GM21360 (cell line): ENCODE measurements around the gene MINDY4.

Experiments used
- ATAC-seq: cut with Tn5 transposase; IDR thresholded peaks from one replicate; pipeline ENCODE4 v1.9.1; 2021; ENCODE audit warnings: mild to moderate bottlenecking, moderate library complexity; ENCODE audit not compliant: unreplicated experiment

MINDY4 gene

DNA sequence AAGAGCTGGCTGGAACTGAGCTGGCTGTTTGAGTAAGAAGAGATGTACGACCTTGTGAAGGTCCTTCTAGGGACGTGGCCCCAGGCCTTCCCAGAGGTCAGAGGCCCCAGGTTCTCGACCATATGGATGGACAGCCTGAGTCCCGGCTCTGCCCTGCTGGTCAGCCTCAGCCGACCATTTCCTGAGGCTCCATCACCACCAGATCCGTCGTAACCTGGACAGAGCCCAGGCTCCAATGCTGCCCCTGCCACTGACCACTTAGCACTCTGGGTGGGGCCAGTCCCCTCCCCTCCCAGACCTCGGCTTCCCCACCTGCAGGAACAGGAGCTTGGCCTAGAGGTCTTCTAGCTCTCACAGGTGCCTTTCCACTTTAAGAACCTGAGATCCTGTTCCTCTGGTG lies 29.9 kb upstream of the MINDY4 start:
- no peak for ATAC-seq

DNA sequence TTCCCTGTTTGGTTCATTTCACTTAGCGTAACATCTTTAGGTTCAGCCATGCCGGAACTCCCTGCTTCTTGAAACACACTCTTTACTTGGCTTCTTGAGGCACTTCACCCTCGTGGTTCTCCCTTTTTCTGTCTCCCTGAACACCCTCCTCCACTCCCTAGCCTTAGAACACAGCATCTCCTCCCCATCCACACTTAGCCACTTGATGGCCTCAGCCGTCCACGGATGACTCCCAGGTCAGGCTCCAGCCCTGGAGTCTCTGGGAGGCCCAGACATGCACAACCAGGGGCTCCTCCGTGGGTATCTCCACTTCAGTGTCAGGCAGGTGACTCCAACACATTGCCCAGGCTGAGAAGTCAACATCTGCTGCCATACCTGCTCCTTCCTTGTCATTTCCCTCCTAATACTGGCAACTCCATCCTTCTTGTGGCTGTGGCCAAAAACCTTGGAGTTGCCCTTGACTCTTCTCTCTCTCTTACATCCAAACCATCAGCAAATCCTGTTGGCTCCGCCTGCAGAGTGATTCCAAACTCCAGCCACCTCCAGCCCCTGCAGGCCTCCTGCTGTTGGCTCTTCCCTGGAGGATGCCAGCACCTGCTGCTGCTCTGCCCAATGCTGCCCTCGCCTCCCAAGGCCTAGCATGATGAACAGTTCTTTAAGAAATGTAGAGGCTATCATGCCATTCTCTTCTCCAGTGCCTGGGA lies 27.7 kb upstream of the MINDY4 start:
- ATAC-seq: no peak

DNA sequence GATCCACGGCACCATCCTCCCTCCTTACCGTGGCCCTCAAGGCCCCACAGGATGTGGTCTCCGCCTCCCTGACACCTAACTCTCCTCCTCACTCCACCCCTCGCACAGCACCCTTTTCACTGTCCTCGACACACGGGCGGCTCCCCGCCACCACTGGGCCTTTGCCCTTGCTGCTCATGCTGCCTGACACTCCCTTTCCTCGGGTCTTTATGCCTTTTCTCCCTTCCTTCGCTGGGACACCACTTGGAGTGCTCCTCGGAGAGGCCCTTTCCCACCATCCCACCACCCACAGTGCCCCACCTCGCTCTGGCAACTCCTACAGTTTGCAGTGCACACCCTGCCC lies 27.2 kb upstream of the MINDY4 start:
- ATAC-seq: no peak

DNA sequence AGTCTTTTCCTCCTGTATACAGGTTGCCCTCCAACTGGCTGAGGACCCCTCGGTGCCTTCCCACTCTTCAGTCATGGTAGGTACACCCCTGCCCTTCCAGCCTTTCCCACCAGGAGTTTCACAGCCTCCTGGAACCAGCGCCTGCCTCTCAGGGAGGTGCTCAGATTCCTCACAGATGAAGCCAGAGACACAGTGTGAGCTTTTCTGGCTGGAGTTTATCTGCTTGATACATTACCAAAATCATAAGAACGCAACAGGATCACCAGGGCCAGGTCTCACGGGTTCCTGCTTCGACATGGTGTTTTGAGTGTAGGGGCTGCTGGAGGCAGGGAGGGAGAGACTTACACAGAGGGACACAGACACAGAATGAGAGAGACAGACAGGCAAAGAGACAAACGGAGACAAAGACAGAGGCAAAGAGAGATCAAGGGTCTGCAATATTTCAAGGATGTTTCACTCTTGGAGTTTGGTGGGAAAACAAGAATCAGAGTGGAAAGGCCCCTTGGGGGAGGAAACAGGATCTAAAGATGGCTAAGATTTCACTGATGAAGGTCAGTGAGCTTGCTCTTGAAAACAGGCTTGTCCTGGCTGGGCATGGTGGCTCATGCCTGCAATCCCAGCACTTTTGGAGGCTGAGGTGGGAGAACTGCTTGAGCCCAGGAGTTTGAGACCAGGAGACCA lies 25.8 kb upstream of the MINDY4 start:
- no peak for ATAC-seq

DNA sequence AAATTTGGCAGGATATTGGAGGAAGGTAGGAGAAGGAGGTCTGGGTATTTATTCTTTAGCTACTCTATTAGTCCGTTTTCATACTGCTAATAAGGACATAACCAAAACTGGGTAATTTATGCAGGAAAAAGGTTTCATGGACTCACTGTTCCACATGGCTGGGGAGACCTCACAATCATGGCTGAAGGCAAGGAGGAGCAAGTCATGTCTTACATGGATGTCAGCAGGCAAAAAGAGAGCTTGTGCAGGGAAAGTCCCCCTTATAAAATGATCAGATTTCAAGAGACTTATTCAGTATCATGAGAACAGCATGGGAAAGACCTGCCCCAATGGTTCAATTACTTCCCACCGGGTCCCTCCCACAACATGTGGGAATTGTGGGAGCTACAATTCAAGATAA lies 21.2 kb upstream of the MINDY4 start:
- ATAC-seq: no peak

DNA sequence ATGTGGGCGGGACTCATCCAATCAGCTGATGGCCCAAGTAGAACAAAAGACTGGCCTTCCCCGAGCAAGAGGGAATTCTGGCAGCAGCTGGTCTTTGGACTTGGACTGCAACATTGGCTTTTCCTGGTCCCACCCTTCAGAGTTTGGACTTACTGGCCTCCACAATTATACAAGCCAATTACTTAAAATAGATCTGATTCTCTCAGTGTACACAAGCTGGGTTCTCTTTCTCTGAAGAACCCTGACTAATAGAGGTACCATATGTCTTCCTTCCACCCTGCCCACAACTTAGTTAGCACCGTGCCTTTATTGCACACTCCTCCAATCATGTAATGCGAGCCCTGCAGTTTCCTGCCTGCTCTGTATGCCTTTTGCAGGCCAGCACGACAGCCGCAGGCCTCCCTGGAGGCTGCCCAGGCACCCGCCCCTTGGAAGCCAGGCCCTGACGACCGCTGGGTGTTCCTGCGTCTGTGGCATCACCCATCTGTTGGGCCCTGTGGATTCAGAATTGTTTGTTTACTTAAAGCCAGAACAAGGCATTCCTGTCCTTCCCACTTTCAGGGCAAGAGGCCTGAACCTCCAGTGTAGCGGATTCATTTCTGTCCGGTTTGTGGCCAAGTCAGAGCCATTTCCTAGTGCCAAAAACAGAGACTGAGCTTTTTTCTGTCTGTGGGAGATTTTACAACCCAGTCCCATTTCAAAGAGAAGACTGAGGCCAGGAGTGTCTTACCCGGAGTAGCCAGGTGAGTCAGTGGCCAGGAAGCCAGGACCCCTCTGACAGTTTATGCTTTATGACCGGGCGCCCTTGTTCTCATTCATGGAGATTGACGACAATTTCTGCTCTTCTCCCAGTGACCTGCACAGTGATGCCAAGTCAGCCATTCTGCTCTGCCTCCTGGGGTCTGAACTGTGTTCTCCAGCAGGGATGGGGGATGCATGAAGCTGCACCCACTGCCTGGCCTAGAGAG lies 20.2 kb upstream of the MINDY4 start:
- no peak for ATAC-seq

DNA sequence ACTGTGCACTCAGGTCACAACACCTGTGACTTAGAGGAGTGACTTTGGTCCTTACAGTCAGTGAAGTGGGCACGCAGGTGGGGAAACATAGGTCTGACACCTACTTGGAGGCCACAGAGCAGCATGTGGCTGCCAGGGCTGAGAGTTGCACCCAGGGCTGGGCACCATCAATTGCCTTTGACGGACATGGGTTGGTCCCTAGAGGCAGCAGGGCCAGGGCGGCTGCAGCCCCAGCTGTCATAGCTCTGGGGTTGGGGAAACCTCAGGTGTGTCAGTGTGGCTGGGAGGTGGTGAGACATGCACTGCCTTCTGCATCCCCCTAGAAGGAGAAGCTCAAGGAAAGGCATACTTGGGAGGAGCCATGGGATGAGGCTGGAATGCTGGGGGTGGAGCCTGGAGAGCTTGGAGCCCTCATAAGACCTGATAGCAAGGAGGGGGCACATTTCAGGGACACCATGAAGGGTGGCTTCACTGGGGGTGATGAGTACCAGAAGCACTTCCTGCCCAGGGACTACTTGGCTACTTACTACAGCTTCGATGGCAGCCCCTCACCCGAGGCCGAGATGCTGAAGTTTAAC lies 19.4 kb upstream of the MINDY4 start, which contains the start of gene INMT:
Gene INMT, plus strand, starts transcription at position 440 of the 578 bp plus-strand sequence. Its CDS starts 16 bp downstream, at position 456.
- no peak for ATAC-seq

DNA sequence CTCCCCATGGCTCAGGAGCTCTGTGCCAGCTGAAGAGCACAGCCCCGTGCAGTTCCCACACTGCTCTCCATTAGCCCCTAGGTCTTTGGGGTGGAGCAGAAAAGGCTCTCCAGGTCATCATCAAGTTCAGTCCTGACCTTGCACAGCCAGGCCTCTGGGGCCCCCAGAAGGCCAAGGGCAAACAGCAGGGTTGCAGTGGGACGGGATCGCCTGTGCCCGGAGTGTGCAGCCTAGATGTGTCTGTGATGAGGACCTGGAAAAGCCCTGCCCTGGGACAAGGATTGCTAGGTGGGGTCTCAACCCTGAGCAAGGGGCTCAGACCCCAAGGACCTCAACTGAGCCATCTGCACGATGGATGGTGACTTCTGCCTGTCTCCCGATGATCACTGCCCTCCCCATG lies 18.7 kb upstream of the MINDY4 start:
- no peak for ATAC-seq

DNA sequence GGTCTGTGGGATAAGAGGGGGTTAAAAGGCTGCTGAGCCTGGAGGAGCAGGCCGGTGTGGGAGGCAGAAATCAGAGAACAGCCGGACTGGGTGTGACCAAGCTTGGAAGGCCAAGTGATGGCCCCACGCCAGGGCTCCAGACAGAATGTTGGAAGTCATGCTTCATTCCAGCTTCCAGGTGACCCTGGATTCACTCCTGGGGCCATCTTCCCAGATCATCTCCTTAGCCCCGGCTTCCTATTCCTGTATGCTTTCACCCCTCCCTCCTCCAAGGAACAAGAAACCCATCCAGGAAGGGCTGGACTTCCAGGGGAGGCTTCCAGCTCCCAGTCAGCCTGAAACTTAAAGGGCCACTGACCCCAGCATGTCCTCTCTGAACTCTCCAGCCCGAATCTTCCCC lies 18.2 kb upstream of the MINDY4 start:
- ATAC-seq: no peak

DNA sequence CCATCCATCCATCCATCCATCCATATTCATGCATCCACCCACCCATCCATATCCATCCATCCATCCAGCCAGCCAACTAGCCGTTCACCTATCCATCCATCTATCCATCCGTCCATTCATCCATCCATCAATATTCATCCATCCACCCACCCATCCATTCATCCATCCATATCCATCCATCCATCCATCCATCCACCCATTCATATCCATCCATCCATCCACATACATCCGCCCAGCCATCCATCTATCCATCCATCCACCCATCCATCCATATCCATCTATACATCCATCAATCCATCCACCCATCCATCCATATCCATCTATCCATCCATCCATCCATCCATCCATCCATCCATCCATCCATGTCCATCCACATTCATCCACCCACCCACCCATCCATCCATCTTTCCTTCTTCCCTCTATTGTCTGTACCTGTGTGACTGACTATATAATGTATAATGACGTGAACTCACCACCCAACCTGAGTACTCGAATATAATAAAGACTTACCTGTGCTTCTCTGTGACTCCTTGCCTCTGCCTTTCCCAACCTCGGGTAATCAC lies 16.8 kb upstream of the MINDY4 start:
- no peak for ATAC-seq

DNA sequence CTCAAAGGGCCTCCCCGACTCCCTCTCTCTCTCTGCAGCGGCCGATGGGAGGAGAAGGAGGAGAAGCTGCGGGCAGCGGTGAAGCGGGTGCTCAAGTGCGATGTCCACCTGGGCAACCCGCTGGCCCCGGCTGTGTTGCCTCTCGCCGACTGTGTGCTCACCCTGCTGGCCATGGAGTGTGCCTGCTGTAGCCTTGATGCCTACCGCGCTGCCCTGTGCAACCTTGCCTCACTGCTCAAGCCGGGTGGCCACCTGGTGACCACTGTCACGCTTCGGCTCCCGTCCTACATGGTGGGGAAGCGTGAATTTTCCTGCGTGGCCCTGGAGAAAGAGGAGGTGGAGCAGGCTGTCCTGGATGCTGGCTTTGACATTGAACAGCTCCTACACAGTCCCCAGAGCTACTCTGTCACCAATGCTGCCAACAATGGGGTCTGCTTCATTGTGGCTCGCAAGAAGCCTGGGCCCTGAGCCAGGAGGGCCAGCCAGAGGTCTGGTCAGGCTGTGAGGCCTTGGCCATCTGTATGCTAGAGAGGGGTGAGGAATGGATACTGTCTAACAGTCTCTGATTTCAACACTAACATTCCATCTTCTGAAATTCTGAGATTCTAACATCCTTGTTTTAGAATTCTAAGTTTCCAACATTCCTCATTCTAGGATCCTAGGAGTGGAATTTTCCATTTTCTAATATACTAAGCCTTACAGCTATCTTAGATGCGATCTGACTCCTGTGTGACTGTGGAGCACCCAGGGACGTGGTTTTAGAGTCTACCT lies 15.6 kb upstream of the MINDY4 start:
- ATAC-seq: no peak

DNA sequence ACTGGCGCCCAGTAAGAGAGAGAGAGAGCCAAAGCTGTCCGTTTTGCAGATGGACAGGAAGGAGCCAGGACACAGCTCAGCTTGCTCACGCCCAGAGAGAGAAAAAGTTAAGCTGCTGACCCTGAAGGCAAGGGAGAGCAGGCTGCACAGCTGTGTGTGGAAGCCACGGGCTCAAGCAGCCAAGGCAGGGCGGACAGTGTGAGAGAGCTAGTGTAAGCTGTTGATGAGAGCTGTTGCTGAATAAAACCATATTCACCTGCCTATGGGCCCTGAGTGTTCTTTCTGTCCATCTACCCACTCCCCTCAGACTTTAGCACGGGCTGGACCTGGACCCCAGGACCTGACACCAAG lies 13.9 kb upstream of the MINDY4 start:
- no peak for ATAC-seq

DNA sequence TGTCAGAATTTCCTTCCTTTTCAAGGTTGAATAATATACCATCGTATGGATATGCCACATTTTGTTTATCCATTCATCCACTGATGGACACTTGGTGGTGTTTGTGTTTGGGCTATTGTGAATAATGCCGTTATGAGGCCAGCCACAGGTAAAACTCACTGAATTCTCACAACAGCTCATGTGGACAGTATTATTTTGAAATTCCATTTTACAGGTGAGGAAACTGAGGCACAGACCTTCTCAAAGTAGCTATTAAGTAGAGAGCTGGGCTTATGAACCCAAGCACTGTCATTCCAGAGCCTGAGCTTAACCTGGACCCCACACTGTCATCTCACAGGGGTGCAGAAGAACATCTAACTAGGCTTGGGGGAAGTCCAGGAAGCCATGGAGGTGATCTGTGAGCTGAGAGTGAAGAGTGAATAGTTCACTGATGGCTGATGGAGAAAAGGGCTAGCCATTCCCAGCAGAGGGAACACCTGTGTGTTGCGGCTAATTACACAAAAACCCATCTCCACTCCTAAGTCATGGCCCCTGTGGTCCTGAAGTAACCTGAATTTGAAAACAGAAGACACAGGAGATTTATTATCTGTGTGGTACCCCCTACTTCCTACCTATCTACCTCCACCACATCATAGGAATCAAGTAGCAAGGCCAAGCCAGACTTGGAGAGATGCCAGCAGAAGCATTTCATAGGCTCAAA lies 10.6 kb upstream of the MINDY4 start:
- ATAC-seq: no peak

DNA sequence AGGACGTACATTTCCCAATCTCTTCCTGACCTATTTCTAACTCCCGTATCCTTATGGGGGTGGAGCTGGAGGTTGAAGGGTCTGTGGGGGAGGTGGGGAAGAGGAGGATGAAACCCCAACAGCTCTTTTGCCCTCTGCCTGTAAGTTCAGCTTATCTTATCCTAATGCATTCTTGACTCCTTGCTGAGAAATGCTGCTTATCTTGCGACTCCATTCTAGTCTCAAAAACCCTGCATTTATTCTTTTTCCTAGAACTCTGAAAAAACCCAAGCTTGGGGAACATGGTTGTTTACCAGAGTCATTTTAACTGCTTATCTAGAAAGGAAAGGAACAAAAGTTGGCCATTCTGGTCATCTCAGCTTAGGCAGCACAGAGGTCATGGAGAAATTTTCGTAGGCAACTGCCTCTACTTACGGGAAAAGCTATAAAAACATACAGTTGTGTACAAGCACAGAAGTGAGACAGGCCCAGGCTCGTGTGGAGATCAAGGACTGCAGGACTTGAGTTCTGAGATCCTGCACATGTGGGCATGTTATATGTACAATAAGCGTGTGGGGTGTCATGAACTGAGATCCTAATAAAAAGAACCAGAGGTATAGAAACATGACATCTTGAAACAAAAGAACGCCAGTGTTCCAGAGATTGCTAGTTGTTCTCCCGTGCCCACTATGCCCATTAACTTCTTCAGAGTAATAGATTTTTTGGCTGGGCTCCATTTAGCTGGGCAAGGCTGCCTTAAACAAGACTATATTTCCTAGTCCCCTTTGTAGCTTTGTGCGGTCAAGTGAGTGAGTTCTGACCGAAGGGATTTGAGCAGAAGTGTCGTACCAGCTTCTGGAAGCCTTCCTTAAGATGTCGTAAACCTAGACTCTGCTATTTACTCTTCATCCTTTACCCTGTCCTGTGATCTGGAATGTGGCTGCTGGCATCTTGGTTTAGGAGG lies 9.7 kb upstream of the MINDY4 start:
- ATAC-seq: no peak

DNA sequence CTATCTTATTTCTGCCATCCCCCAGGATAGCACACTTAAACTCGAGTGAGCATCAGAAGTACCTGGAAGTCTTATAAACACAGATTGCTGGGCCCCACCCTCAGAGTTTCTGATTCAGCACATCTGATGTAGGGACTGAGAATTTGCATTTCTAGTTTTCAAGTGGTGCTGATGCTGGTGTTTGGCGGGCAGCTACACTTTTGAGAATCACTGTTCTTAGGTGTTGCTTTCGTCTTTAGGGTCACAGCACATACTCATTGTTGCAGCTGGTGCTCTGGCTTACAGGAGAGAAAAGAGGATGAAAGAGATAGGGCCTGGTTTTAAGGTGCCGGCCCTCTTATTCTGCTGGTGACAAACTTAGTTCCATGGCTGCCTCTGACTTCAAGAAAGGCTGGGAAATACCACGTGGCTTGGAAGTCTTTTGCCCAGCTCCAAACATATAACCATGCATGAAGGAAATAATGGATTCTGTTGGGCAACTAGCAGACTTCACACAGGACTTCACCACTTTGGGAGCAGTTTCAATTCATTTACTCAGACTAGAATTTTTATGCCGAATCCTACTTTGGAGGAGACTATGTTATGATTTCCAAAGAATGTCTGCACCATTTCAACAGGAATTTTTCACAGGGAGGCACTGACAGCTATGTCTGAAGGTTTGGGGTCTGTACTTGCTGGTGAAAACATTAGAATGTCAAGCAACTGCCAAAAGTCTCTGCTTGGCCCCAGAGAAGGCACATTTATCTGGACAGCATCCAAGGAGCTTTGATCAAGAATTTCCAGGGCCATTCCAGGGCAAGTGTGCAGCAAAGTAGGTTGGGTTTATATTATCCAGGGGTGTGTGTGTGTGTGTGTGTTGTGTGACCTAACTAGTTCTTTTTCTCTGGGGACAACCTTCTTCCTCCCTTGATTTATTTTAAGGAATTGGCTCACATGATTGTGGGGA lies 6.9 kb upstream of the MINDY4 start:
- peak; percentile 87 for ATAC-seq

DNA sequence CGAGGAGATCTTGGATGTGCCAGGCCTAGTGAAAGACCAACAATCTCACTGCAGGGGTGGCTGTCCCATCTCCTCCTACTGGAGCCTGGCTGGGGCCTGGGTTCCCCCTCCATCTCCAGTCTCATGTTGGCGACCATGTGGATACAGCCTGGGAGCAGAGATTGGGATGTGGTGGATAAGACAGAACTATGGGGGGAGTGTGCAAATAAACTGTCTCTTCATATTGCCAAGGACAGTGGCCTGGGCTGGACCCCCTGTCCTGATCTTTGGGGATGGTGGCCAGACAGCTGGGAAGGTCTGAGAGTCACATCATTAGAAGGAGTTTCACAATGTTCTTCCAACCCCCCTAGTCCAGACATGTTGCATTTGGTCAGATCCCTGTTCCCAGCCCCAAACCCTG lies 5.8 kb upstream of the MINDY4 start:
- no peak for ATAC-seq

DNA sequence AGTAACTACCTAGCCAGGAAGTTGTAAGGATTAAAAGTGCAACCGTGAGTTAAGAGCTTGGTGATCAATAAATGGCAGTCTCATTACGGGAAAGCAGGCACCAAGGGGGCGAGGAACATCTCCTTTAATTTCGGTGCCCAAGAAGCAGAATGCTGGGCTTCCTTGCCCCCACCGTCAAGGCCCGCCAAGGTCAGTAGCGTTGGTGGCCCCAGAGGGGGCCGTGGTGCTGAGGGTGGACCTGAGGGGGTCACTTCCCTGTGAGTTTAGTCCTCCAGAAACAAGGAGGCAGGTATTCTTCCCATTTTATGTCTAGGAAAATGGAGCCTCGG lies 408 bp upstream of the MINDY4 start:
- ATAC-seq: no peak
